HepG2 (cell line): ENCODE results near the gene C20orf202. TPM values are rescaled to one million over a fixed set of nuclear protein-coding genes. Genes with fewer than 3 reads are reported as not detected.

Source experiments
- ATAC-seq: fragments of 200-7000 bp; cut with Tn5 transposase; 3 replicates; pipeline ENCODE4 v1.9.1; 2020; ENCODE audit warnings: mild to moderate bottlenecking, moderate library complexity
- BruUV-seq: library from RNA; stranded (reverse); fragments of 400-500 nt; replicated peaks from 2 replicates; lab custom pipeline; 2021; lab: Mats Ljungman, UMichigan
- CTCF ChIA-PET: fragments of 300-600 bp; formaldehyde crosslinking; extraction: SDS; loops from one replicate; lab custom pipeline; 2021; ENCODE audit warnings: low total read pairs, inconsistent platforms, low intra/inter-chr PET ratio; lab: Yijun Ruan, JAX
- POLR2A ChIA-PET: fragments of 350-600 bp; sonication (Branson Sonifier 250); formaldehyde crosslinking; loops from one replicate; lab custom pipeline; 2020; ENCODE audit warnings: antibody characterized with exemption, inconsistent platforms; lab: Yijun Ruan, JAX
- DNase-seq: peaks from one replicate; pipeline ENCODE4 v3.0.0-alpha.2; 2015; ENCODE audit warnings: low spot score
- FAIRE-seq: peaks from 3 replicates; lab custom pipeline; 2011; peaks lifted over from hg19 to GRCh38; lab: Jason Lieb, UNC
- H2AFZ ChIP-seq: one replicate; pipeline ENCODE4 v1.6.1; 2011; ENCODE audit warnings: low read length, inconsistent platforms
- H3K27ac ChIP-seq: fragments of 300-600 bp; 3 replicates; pipeline ENCODE4 v1.8.0; 2011; ENCODE audit warnings: mixed run types, mild to moderate bottlenecking, mixed read lengths, low read length, inconsistent platforms; ENCODE audit not compliant: insufficient read depth; ENCODE audit errors: extremely low read length
- H3K27me3 ChIP-seq, 2 experiments: fragments of 200-600 bp in 1 of 2; 2 replicates in 1 of 2; 3 replicates in 1 of 2; pipeline versions ENCODE4 v1.6.0 to v1.8.0; 2011; ENCODE audit warnings: low read length in 2 of 2, mild to moderate bottlenecking in 2 of 2, moderate library complexity in 2 of 2, inconsistent platforms in 1 of 2; ENCODE audit not compliant: insufficient read depth in 2 of 2, control insufficient read depth in 1 of 2
- H3K36me3 ChIP-seq, 2 experiments: fragments of 200-600 bp in 1 of 2; replicated peaks in 1 of 2; 2 replicates in 1 of 2; 3 replicates in 1 of 2; pipeline versions ENCODE4 v1.5.1 to v1.8.0; 2011; ENCODE audit warnings: low read length in 2 of 2, inconsistent platforms in 1 of 2; ENCODE audit not compliant: insufficient read depth in 2 of 2, control insufficient read depth in 1 of 2
- H3K4me1 ChIP-seq: 2 replicates; pipeline ENCODE4 v1.5.1; 2012; ENCODE audit warnings: low read length, inconsistent platforms; ENCODE audit not compliant: insufficient read depth
- H3K4me2 ChIP-seq: 2 replicates; pipeline ENCODE4 v1.6.0; 2011; ENCODE audit warnings: low read depth, low read length, inconsistent platforms
- H3K4me3 ChIP-seq, 3 experiments: fragments of 200-600 bp in 1 of 3; sonication (generic), shearing (Covaris generic) in 1 of 3; replicated peaks in 1 of 3; 2 replicates each; pipeline ENCODE4 v1.5.1; 2011 to 2016; ENCODE audit warnings: low read length in 3 of 3, inconsistent platforms in 2 of 3, low read depth in 2 of 3, mild to moderate bottlenecking in 2 of 3, control low read depth in 1 of 3, mixed read lengths in 1 of 3; ENCODE audit not compliant: insufficient read depth in 1 of 3
- H3K79me2 ChIP-seq: one replicate; pipeline ENCODE4 v1.6.1; 2011; ENCODE audit warnings: low read length, inconsistent platforms; ENCODE audit not compliant: insufficient read depth
- H3K9ac ChIP-seq: 2 replicates; pipeline ENCODE4 v1.6.0; 2011; ENCODE audit warnings: mild to moderate bottlenecking, low read depth, low read length, inconsistent platforms; ENCODE audit not compliant: insufficient read depth
- H3K9me3 ChIP-seq: 2 replicates; pipeline ENCODE4 v1.5.1; 2012; ENCODE audit warnings: mild to moderate bottlenecking, low read length
- H4K20me1 ChIP-seq: 2 replicates; pipeline ENCODE4 v1.6.0; 2011; ENCODE audit warnings: inconsistent platforms, mild to moderate bottlenecking, low read length, moderate library complexity; ENCODE audit not compliant: insufficient read depth
- KAT7 ChIP-seq: IDR thresholded peaks from 2 replicates; pipeline ENCODE4 v1.6.1; 2018; ENCODE audit warnings: borderline replicate concordance, missing compliant biosample characterization
- MYC ChIP-seq: sonication (generic); formaldehyde crosslinking; IDR thresholded peaks from 2 replicates; pipeline ENCODE4 v1.9.0; 2021; ENCODE audit warnings: missing genetic modification reagents, borderline replicate concordance
- RBM39 ChIP-seq: fragments of 200-400 bp; formaldehyde crosslinking; IDR thresholded peaks from one replicate; pipeline ENCODE4 v1.6.1; 2018; ENCODE audit warnings: antibody characterized with exemption, mild to moderate bottlenecking, low read depth, low read length; ENCODE audit not compliant: poor library complexity, severe bottlenecking
- ZNF414 ChIP-seq: sonication (generic); formaldehyde crosslinking; IDR thresholded peaks from 2 replicates; pipeline ENCODE4 v1.5.0; 2020; ENCODE audit warnings: missing genetic modification reagents
- ZNF484 ChIP-seq: sonication (generic); formaldehyde crosslinking; IDR thresholded peaks from 2 replicates; pipeline ENCODE4 v1.5.1; 2020; ENCODE audit warnings: mild to moderate bottlenecking, low read depth, missing genetic modification reagents, borderline replicate concordance
- ZNF609 ChIP-seq: sonication (generic); formaldehyde crosslinking; IDR thresholded peaks from 2 replicates; pipeline ENCODE4 v1.4.0; 2020; ENCODE audit warnings: mild to moderate bottlenecking, missing genetic modification reagents, borderline replicate concordance
- ZNF660 ChIP-seq: sonication (generic); formaldehyde crosslinking; IDR thresholded peaks from 2 replicates; pipeline ENCODE4 v1.5.1; 2020; ENCODE audit warnings: mild to moderate bottlenecking, low read depth, missing genetic modification reagents, borderline replicate concordance
- whole genome bisulfite sequencing: methylation state at CpG from one replicate; pipeline ENCODE4 v1.1.6; 2017; ENCODE audit warnings: low lambda C conversion rate; 5-methylcytosine and 5-hydroxymethylcytosine counted together
- in situ Hi-C: cut with HindIII; loops from 2 replicates; pipeline ENCODE4 v1.10.0; 2017; ENCODE audit warnings: low pct_unique_long_range_greater_than_20kb; ENCODE audit not compliant: extremely low pct_ligation_motif_present
- intact Hi-C: fragments of 100-400 bp; cut with micrococcal nuclease; formaldehyde crosslinking; loops from one replicate; pipeline ENCODE4 v1.10.0; 2022; ENCODE audit not compliant: unreplicated experiment
- polyA plus RNA-seq, 8 experiments: library from polyadenylated mRNA; depleted of rRNA in 3 of 8; stranded (reverse) in 7 of 8; unstranded in 1 of 8; fragments of >200 nt; fragmentation: Illumina TruSeq in 4 of 8; extraction: Trizol in 4 of 8; gene quantifications; 2 replicates each; pipeline versions ENCODE4 v1.2.1 to v1.2.3, GENCODE V29; 2011 to 2016; ENCODE audit warnings: low read depth in 4 of 8, missing spikeins in 1 of 8, mixed read lengths in 1 of 8; ENCODE audit not compliant: insufficient read depth in 1 of 8
- total RNA-seq, 5 experiments: library from RNA; depleted of rRNA; stranded (reverse); fragments of >200 nt; fragmentation: Illumina TruSeq; extraction: Trizol; gene quantifications; 2 replicates each; pipeline ENCODE4 v1.2.3, GENCODE V29; 2016; ENCODE audit warnings: low read depth in 1 of 5
- TF ChIP-seq, protein P1 (sequence below): sonication (generic); formaldehyde crosslinking; IDR thresholded peaks from 2 replicates; pipeline ENCODE4 v1.4.0; 2020; ENCODE audit warnings: low read depth, missing genetic modification reagents
- TF ChIP-seq, protein P2 (sequence below): sonication (generic); formaldehyde crosslinking; IDR thresholded peaks from 2 replicates; pipeline ENCODE4 v1.4.0; 2020; ENCODE audit warnings: missing genetic modification reagents
- TF ChIP-seq, protein P3 (sequence below): sonication (generic); formaldehyde crosslinking; conservative IDR thresholded peaks from 2 replicates; pipeline ENCODE4 v1.4.0; 2020; ENCODE audit warnings: missing genetic modification reagents

C20orf202 gene
- total and polyA plus RNA-seq, 2 of the 13 experiments (the other 11 are each of a cell fraction or from before 2014, with no cell fraction given), result 0.20 to 1.2 TPM

- TF ChIP-seq ZNF609 (CRISPR knock-in tag) (no peak), RBM39 (no peak)
Observed at GRCh38 chr20:1190847-1191246, 12.4 kb upstream of the C20orf202 start (continued).

DNA sequence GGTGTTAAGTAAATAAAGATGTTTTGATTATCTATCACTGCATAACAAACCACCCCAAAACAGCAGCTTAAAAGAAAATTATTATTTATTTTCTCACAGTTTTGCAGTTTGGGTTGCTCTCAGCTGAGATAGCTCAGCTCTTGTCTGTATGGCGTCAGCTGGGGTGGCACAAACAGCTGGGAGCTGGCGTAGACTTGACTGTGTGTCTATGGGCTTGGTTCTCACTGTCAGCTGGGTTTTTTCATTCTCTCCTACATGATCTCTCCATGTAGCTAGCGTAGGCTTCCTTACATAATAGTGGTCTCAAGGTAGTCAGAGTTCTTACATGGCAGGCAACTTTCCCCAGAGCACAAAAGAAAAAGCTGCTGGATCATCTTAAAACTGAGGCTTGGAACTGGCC, 12.0 kb upstream of the C20orf202 start:
- no peak overlapping the region for H2AFZ ChIP-seq
- H3K4me3 ChIP-seq, result no peak overlapping the region
- ChIA-PET CTCF (no interaction called here), POLR2A (no interaction called here)
- no peak overlapping the region for H3K27ac ChIP-seq
- H3K9ac ChIP-seq, result no peak overlapping the region
- H3K4me2 ChIP-seq, result no peak overlapping the region
- in situ Hi-C loops (no loop called here), intact Hi-C loops (no loop called here)
- FAIRE-seq (no peak), ATAC-seq (no peak), DNase-seq (no peak)
- H4K20me1 ChIP-seq, result no peaks in the 10 kb centered on the region
- H3K36me3 ChIP-seq, result no peaks in the 10 kb centered on the region
- 71% methylated on average over 3 of the region's 3 CpGs for WGBS
- no peaks in the 10 kb centered on the region for H3K9me3 ChIP-seq
- BruUV-seq, result no TSS peak
- 0 out of 5 replicates have a peak, but pooled peaks cover 0 to 2% of the 10 kb centered on the region in 2 experiments for H3K27me3 ChIP-seq
- peaks cover 33% of the 10 kb centered on the region for H3K4me1 ChIP-seq
- no peaks in the 10 kb centered on the region for H3K79me2 ChIP-seq
- TF ChIP-seq MYC (CRISPR knock-in tag) (no peak), ZNF414 (CRISPR knock-in tag) (no peak), ZNF484 (no peak), KAT7 (CRISPR knock-in tag) (no peak), ZNF660 (CRISPR knock-in tag) (no peak)
- TF ChIP-seq, protein P1, sequence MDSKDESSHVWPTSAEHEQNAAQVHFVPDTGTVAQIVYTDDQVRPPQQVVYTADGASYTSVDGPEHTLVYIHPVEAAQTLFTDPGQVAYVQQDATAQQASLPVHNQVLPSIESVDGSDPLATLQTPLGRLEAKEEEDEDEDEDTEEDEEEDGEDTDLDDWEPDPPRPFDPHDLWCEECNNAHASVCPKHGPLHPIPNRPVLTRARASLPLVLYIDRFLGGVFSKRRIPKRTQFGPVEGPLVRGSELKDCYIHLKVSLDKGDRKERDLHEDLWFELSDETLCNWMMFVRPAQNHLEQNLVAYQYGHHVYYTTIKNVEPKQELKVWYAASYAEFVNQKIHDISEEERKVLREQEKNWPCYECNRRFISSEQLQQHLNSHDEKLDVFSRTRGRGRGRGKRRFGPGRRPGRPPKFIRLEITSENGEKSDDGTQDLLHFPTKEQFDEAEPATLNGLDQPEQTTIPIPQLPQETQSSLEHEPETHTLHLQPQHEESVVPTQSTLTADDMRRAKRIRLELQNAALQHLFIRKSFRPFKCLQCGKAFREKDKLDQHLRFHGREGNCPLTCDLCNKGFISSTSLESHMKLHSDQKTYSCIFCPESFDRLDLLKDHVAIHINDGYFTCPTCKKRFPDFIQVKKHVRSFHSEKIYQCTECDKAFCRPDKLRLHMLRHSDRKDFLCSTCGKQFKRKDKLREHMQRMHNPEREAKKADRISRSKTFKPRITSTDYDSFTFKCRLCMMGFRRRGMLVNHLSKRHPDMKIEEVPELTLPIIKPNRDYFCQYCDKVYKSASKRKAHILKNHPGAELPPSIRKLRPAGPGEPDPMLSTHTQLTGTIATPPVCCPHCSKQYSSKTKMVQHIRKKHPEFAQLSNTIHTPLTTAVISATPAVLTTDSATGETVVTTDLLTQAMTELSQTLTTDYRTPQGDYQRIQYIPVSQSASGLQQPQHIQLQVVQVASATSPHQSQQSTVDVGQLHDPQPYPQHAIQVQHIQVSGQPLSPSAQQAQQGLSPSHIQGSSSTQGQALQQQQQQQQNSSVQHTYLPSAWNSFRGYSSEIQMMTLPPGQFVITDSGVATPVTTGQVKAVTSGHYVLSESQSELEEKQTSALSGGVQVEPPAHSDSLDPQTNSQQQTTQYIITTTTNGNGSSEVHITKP (CRISPR knock-in tag), result no peak
- TF ChIP-seq, protein P2, sequence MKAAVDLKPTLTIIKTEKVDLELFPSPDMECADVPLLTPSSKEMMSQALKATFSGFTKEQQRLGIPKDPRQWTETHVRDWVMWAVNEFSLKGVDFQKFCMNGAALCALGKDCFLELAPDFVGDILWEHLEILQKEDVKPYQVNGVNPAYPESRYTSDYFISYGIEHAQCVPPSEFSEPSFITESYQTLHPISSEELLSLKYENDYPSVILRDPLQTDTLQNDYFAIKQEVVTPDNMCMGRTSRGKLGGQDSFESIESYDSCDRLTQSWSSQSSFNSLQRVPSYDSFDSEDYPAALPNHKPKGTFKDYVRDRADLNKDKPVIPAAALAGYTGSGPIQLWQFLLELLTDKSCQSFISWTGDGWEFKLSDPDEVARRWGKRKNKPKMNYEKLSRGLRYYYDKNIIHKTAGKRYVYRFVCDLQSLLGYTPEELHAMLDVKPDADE, result no peak
- TF ChIP-seq, protein P3, sequence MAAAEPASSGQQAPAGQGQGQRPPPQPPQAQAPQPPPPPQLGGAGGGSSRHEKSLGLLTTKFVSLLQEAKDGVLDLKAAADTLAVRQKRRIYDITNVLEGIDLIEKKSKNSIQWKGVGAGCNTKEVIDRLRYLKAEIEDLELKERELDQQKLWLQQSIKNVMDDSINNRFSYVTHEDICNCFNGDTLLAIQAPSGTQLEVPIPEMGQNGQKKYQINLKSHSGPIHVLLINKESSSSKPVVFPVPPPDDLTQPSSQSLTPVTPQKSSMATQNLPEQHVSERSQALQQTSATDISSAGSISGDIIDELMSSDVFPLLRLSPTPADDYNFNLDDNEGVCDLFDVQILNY, result no peak
